ENCODE results near the gene APBA3. TPM values are rescaled to one million over a fixed set of nuclear protein-coding genes. Genes with fewer than 3 reads are reported as not detected.

Gene APBA3
- total RNA-seq, 4 donors from 2014 or later = 12.5 to 30.4 (median 21.3) TPM

GRCh38 chr19:3753631-3754410 lies 7.7 kb downstream of the APBA3 start:
- WGBS, 2 donors (ENCODE audit: low coverage in 1 of 2) = 80 to 86% methylated on average over 1 to 7 of the region's 51 CpGs
- ATAC-seq = no peak
- H3K27me3 ChIP-seq = no peaks in the 10 kb centered on the region
- H3K4me1 ChIP-seq = peaks cover 0 to 8% (median 0%) of the 10 kb centered on the region in 3 donors
- no peak for TF ChIP-seq POLR2AphosphoS5 (IDR thresholded peaks at IDR 0.05)
- TF ChIP-seq EP300 (IDR thresholded peaks at IDR 0.05) = no peak
- no peak for TF ChIP-seq POLR2A (IDR thresholded peaks at IDR 0.05)
- TF ChIP-seq CTCF (IDR thresholded peaks at IDR 0.05) = no peak
- H3K27ac ChIP-seq = no peak overlapping the region
- H3K9me3 ChIP-seq = no peaks in the 10 kb centered on the region
- H3K4me3 ChIP-seq = no peak overlapping the region
- peaks cover 0 to 89% of the 10 kb centered on the region in 2 donors for H3K36me3 ChIP-seq

- whole genome bisulfite sequencing, 2 donors (ENCODE audit: low coverage in 1 of 2) = 53% methylated on average over 3 of the region's 25 CpGs; no CpG with 5 or more reads in 1 of the 2 donors
- H3K9me3 ChIP-seq = no peaks in the 10 kb centered on the region
- no peak for TF ChIP-seq CTCF (IDR thresholded peaks at IDR 0.05)
- TF ChIP-seq EP300 (IDR thresholded peaks at IDR 0.05) = no peak
- TF ChIP-seq POLR2AphosphoS5 (IDR thresholded peaks at IDR 0.05) = no peak
- TF ChIP-seq POLR2A (IDR thresholded peaks at IDR 0.05) = no peak
- H3K27ac ChIP-seq = no peak overlapping the region
- ATAC-seq = peak; percentile 16
- no peaks in the 10 kb centered on the region for H3K4me1 ChIP-seq
- H3K36me3 ChIP-seq = peaks cover 0 to 76% of the 10 kb centered on the region in 2 donors
- no peak overlapping the region for H3K4me3 ChIP-seq
- peaks cover 8% of the 10 kb centered on the region for H3K27me3 ChIP-seq
These were observed 9.0 kb downstream of the APBA3 start for GRCh38 chr19:3752492-3752891.

- Histone ChIP-seq H3K4me1 (no peaks in the 10 kb centered on the region), H3K9me3 (no peaks in the 10 kb centered on the region), H3K4me3 (no peak overlapping the region), H3K36me3 (peaks cover 0 to 65% of the 10 kb centered on the region in 2 donors), H3K27ac (no peak overlapping the region), H3K27me3 (peaks cover 21% of the 10 kb centered on the region)
- TF ChIP-seq POLR2A (IDR thresholded peaks at IDR 0.05) = no peak
- no peak for TF ChIP-seq CTCF (IDR thresholded peaks at IDR 0.05)
- no peak for TF ChIP-seq POLR2AphosphoS5 (IDR thresholded peaks at IDR 0.05)
- no peak for TF ChIP-seq EP300 (IDR thresholded peaks at IDR 0.05)
- ATAC-seq = no peak
- WGBS, 2 donors (ENCODE audit: low coverage in 1 of 2) = no CpG with 5 or more reads among the region's 30 CpGs
These were observed 10.3 kb downstream of the APBA3 start for GRCh38 chr19:3751236-3751635.

GRCh38 chr19:3750211-3750610 lies 11.3 kb downstream of the APBA3 start:
- no peak overlapping the region for H3K4me3 ChIP-seq
- H3K27me3 ChIP-seq = peaks cover 28% of the 10 kb centered on the region
- WGBS, 2 donors (ENCODE audit: low coverage in 1 of 2) = 100% methylated on average over 1 of the region's 2 CpGs; no CpG with 5 or more reads in 1 of the 2 donors
- H3K4me1 ChIP-seq = no peaks in the 10 kb centered on the region
- H3K36me3 ChIP-seq = peaks cover 0 to 59% of the 10 kb centered on the region in 2 donors
- ATAC-seq = no peak
- no peak overlapping the region for H3K27ac ChIP-seq
- no peaks in the 10 kb centered on the region for H3K9me3 ChIP-seq
- TF ChIP-seq POLR2AphosphoS5 (IDR thresholded peaks at IDR 0.05) = no peak

- H3K36me3 ChIP-seq = peaks cover 0 to 48% of the 10 kb centered on the region in 2 donors
- WGBS, 2 donors (ENCODE audit: low coverage in 1 of 2) = 25 to 69% methylated on average over 2 to 4 of the region's 8 CpGs
- no peak for TF ChIP-seq POLR2AphosphoS5 (IDR thresholded peaks at IDR 0.05)
- no peak for TF ChIP-seq EP300 (IDR thresholded peaks at IDR 0.05)
- no peak for TF ChIP-seq CTCF (IDR thresholded peaks at IDR 0.05)
- no peak for TF ChIP-seq POLR2A (IDR thresholded peaks at IDR 0.05)
- no peak overlapping the region for H3K4me3 ChIP-seq
- no peaks in the 10 kb centered on the region for H3K9me3 ChIP-seq
- no peak overlapping the region for H3K27ac ChIP-seq
- H3K4me1 ChIP-seq = no peaks in the 10 kb centered on the region
- no peak for ATAC-seq
- peaks cover 28% of the 10 kb centered on the region for H3K27me3 ChIP-seq
These were observed 12.5 kb downstream of the APBA3 start for GRCh38 chr19:3748965-3749364.
